Sigmoid colon (tissue), 4 donors: ENCODE results near the gene KLHL29.

Experiments
- EP300 ChIP-seq, 4 donors: sonication (generic); formaldehyde crosslinking; IDR thresholded peaks; one replicate each; pipeline ENCODE4 v1.6.1; 2017; ENCODE audit warnings: antibody characterized with exemption in 4 of 4
- POLR2A ChIP-seq, 2 donors: fragments of 450-650 bp; IDR thresholded peaks; one replicate each; pipeline ENCODE4 v1.6.1; 2016; ENCODE audit warnings: antibody characterized with exemption in 2 of 2, mild to moderate bottlenecking in 2 of 2, moderate library complexity in 2 of 2

- TF ChIP-seq EP300 (IDR thresholded peaks at IDR 0.05), result no peak
- TF ChIP-seq POLR2A (IDR thresholded peaks at IDR 0.05), result no peak
Observed at GRCh38 chr2:23425338-23425871, 40.4 kb downstream of the KLHL29 start.
